ENCODE measurements around the gene IPPK.

Gene IPPK

DNA sequence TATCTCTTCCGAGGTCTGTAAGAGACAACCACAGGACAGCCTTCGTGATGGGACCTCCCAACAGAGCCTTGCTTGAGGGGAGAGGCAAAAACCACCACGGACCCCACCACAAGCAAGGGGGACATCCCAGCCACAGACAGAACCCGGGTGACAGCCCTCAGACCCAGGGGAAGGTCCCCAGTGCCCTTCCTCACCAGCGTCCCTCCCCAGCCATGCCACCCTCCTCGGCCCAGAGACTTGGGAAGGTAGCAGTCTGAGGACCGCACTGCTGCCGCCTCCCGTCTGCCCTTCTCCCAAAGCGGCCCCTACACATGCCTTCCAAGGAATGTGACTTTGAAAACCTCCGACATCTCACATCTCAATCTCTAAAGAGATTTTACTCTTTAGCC lies 13.4 kb downstream of the IPPK start:
- DNase-seq, result no peak

DNA sequence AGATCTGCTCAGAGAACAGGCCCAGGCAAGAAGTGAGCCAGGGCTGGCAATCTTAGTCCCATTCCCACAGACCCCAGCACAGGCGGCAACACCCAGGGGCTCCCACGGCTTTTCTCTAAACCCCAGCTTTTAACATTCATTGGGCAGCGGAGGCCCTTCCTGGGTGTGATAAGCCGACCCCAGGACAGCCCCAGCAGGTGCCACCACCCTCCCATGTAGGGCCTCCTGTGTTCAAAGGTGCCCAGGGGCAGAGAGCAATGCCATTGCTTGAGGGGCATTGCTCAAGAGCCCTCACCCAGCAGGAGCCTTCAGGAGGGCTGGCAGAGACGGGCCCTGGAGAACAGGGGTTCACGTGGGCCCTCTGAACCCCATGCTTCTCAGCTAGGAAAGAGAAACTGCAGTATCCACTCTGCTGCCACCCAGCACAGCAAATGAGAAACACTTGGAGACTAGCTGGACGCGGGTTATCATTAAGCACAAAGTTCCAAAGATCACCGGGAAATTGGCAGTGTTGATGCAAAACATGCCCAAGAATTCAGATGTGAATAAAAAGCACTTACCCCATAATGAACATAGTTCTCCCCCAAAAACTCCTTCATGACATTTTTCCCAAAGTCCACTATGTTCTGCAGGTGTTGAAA lies 13.9 kb downstream of the IPPK start:
- DNase-seq, result no peak

DNA sequence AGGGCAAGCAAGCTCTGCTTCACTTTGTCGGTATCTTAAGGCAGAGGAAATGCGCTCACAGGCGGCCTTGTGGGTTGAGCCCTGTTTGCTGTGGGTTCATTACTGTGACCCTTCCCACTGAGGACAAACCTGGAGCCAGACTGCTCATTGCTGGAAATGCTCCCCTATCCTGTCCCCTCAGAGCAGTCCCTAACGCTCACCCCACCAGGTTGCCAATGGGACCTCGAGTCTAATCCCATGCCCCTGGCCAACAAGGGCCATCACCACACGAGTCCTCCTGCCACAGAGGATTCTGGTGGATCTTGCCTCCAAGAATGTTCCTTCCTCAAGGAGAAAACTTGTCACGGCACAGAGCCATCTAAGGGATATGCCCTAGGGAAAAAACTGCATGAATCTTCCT lies 14.6 kb downstream of the IPPK start:
- no peak for DNase-seq

DNA sequence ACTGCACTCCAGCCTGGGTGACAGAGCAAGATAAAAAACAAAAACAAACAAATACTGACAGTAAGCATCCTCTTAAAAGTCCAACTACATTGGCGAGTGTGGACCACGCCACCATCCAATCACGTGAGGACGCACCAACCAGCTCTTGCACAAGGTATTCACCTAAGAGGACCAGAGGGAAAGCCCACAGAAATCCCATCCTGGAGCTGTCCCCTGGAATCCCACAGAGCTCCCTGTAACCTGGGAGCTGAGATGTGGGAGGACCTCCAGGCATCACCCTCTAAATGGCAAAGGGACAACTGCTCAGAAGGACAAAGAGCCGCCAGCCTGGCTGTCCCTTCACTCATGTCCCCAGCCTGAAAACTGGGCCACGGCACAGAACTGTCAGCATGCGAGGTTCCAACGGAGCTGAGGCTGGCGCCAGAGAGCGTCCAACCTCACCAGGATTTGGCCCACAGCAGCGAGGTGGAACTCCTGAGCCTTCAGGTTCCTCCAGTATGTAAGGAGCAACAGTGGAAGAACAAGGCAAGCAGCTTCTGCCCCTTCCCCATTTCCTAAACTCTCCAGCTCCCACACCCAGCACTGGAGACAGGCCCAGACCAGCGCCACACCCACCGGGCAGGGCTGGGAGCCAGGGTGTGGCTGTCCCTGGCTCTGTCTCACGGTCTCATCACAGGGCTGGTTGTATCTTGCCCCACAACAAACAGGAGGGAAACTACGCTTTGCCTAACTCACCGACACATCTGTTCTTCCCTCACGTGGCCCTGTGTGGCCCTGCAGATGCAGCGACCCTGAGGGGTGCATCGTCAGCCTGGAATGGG lies 15.2 kb downstream of the IPPK start:
- DNase-seq, result no peak

DNA sequence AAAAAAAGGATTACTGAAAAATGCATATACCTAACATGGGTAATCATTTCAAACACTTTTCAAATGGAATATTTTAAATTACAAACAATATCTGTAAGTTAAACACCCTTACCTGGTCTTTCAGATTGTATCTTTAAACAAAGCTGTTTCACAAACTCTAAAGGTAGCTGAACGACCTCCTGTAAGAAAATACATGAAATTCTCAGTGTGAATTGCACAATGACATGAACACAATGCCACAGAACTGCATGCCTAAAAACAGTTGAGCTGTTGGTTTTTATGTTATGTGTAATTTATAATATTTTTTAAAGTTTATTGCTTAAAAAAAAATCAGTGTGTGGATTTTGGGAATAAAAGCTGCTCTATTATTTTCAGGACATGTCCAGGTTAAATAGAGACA lies 17.5 kb downstream of the IPPK start:
- no peak for DNase-seq

DNA sequence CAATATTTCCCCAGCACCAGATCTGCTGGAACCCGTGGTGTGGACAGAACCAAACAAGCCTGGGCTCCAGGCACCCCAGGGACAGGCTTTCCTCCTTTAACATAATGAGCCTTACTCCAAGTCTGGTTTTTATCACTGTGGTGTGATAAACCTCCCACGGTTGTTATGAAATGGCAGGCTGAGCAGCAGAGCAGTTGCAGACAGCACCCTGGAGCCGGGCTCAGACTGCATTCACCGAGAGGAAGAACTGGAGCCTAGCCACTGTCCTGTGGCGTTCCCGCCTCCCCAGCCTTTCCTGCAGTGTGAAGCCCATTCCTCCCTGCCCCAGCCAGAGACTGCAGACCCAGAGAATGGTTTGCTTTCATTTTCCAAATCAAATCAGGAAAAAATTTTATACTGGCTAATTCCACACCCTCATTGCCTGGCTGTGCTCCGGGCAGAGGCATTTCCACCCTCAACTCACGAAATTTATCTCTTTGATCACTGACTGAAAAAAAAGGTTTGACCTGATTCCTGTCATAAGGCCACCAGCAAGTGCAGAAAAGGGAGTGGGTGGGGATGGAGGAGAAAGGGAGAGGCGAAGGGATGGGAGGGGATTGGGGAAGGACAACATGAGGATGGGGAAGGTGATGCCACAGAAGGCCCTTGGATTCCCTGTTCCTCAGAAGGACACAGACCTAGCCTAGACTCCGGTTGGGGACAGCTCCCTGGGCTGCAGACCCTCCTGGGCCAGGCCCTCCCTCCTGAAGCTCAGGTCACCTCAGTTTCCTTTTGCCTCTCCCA lies 18.9 kb downstream of the IPPK start:
- no peak for DNase-seq

DNA sequence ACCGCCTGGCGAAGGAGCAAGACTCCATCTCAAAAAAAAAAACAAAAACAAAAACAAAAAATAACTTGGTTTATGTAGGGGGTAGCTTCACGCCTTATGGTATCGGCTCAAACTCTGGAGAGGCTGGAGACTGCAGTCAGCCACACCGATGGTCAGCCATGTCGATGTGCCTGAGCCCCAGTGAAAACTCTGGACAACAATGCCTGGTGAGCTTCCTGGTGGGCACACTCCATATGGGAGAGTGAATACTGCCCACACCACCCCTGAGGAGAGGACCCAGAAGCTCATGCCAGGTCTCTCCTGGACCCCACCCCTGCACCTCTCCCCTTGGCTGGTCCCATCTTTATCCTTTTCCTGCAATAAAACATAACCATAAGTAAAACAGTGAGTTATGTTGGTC lies 19.6 kb downstream of the IPPK start:
- DNase-seq, result no peak

DNA sequence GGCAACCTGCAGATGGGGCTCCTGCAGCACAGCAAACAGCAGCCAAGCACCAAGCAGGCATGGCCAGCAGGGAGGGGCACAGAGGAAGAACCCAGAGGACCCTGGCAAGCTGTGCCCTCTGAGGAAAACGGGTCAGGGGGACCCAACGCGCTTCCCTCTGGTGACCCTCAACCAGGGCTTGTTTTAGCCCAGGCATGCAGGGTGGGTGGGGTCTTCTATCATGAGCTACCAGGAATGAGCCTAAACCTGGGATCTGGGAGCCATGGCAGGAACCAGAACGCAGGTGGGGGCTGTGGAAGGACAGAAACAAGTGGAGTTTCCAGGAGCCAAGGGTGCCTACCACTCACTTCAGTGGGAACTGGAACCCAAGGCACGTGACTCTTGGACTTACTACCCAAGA lies 20.9 kb downstream of the IPPK start:
- no peak for DNase-seq

DNA sequence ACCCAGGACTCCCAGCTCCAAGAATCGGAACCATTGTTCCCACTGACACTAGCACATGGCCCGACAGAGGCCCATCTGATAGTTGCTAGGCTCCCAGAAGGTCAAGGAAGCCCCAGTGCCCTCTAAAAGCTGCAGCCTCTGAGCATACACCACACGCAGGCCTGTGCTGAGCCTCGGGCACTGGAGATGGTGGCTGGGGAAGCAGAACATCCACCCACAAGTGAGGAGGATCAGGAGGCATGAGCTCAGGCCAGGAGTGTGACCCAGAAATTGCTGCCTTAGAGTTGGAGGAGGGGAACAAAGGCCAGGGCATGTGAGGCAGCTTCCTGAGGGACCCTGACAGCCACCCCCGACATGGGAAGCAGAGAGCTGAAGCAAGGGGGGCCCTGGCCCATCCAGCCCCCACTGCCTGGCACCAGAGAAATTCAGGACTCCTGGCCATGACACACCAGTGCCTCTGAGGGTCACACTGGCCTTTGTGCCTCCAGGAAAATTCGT lies 21.4 kb downstream of the IPPK start:
- DNase-seq, result no peak

DNA sequence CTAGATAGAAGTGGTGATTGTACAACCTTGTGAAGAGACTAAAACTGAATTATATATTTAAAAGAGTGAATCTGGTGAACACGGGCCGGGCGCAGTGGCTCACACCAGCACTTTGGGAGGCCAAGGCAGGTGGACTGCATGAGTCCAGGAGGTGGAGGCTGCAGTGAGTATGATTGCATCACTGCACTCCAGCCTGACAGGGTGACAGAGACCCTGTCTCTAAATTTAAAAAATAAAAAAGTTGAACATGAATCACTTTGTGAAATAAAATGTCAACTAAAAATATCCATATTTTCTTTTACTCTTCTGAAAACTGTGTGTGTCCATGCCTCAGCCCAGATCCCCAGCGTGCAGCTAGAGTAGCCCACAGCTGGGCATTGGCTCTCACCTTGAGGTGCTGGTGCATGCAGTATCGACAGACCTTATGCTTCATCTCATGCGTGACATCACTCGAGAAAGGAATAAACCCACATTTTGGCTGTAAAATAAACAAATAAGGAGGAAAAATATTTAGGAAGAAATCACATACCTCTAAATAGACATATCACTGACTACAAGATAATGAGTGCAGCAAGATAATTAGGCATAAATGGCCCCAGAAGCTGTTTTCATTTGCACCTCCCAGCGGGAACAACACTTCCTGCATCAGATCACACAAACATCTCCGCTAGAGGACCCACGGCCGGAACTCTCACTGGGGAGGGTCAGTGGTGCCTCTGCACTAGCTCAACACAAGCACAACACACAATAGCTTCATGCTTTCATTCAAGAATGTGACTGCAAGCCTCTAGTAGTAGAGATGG lies 22.1 kb downstream of the IPPK start:
- DNase-seq, result no peak

DNA sequence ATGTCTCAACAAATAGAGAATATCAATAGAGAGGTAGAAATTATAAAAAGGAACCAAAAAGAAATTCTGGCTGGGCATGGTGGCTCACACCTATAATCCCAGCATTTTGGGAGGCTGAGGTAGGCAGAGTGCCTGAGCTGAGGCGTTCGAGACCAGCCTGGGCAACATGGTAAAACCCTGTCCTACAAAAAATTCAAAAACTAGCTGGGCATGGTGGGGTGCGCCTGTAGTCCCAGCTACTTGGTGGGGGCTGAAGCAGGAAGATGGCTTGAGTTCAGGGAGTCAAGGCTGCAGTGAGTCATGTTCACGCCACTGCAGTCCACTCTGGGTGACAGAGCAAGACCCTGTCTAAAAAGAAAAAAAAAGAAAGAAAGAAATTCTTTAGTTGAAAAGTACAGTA lies 24.9 kb downstream of the IPPK start:
- DNase-seq, result no peak

DNA sequence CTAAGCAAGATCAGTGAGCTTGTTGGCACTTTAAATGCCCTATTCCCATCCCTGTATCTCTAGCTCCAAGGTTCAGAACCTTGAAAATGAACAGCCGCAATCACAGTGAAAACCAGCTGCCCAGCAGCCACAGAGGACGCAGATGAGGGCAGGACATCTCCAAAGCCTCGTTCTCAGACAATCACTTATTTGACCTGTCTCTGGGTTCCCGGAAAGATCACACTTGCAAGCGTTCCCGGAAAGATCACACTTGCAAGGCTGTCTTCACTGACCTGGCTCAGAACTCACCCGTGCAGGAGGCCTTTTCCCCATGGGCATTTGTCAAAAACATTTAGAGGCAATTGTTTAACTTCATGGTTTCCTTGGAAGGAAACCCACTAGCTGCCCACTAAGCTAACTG lies 25.7 kb downstream of the IPPK start:
- DNase-seq, result no peak

DNA sequence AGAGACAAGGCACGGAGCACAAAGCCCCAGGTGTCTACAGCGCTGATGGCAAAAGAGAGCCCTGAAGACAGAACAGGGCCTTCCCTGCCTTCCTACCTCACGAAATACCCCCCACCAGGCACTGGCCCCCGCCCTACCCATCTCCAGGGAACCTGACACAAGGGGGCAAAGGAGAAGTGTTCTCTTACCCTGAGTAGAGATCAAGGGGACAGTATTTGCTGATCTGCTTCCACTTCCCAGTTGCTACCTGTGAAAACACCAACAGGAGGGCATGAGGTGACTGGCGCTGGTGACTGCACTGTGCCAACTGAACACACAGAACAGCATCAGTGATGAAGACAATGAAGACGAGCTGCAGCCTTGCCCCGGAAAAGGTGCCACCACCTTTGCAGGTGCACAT lies 27.4 kb downstream of the IPPK start:
- no peak for DNase-seq

DNA sequence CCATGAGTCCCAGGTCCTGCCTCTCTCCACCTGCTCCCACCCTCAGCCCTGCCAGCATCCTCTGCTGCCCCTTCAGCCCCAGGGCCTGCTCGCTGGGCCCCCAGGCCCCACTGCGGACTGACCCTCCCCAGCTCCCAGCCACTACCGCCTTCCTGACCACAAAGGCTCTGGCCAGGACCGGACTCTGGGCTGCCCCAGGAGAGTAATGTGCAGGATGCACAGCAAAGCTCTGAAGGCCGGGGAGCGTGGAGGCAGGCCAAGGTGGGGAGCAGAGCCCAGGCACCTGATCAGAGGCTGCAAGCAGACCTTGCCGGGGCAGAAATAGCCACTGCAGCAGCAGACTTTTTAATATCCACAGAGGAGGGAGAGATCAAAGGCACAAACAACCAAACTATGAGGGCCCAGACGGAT lies 27.9 kb downstream of the IPPK start:
- no peak for DNase-seq

DNA sequence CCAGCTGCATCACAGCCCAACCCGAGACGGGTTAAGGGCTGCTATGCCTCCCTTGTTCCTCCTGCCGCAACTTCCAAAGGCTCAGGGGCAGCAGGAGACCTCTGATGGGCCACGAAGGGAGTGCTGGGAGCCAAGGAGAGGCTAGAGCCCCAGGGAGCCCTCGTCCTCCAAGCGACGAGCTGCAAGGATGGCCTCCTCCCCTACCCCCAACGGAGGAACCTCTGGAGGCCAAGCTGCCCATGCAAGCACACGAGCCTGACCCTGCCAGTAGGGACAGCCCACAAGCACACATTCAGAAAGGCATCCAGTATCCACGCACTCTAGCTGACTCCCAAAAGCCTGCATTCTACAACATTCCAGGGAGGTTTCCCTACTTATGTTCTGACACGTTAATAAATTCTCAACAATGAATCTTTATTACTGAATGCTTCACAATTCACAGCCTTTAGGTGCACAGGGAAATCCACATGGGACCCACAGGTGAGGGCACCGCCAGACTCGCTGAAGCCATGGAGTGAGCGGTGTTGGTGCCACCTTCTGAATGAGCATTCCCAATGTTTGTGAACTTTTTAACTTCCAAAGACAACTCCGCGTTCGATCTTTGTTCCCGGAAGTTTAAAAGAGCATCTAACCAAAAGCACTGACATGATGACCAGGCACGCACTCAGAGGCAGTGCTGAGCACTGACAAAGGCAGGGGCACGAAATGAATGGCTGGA lies 28.7 kb downstream of the IPPK start:
- no peak for DNase-seq

DNA sequence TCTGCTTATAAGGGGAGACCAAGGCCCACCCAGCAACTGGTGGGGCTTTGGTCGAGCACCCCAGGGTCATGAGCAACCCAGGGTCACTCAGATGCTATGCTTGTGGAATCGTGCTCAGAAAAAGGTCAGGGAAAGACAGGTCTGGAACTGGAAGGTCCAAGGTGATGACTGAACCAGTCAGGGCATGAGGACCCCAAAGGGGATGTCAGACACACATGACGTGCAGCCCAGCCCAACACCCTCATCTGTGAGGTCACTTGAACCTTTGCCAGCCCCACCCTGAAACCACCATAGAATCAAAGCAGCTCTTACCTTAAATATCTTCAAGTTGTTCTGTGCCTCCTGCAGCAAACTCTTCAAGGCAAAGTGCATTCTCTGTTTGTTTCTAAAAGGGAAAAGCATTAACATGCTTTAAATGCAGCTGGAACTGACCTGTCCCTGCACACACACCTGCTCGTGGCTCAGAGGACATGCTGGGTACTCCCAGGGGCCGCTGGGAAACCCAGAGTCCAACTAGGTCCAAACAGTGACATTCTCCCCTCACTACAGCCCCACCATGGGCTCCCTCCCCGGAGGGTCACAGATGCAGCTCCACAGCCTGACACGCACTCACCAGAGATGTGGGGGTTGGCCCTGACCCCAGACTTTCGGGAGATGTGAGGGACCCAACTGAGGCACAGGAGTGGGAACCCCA lies 29.4 kb downstream of the IPPK start:
- no peak for DNase-seq

DNA sequence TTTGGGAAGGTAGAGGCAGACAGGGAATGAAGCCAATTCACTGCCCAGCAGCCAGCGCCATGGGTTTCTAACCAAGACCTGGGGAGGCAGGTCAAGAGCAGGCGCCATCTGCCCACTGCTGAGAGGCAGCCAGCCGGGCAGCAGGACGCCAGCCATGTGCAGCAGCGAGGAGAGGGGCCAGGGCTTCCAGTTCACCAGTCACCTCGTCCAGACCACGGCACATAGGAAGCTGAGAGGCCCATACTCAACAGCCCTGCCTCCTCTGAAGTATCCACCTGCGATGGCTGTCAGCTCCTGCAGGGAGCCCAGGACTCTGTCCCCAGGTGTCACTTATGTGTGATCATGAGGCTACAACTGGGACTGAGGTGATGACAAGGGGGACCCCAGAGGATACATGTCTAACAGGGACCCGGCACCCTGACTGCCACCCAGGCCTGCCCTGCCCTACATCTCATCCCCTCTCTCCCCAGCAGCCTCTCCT lies 30.1 kb downstream of the IPPK start:
- DNase-seq, result no peak

DNA sequence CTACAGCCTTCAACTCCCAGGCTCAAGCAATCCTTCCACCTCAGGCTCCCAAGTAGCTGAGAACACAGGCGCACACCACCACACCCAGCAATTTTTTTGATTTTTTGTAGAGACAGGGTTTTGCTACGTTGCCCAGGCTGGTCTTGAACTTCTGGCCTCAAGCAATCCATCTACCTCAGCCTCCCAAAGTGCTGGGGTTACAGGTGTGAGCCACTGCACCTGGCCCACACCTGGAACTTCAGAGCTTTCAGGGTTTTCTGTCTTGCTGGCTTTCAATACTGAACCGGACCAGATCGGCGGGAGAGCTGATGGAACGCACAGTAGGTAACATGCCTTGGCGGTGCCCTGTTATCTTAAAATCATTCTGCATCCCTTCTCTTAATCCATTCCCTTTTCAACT lies 30.8 kb downstream of the IPPK start:
- DNase-seq, result no peak

DNA sequence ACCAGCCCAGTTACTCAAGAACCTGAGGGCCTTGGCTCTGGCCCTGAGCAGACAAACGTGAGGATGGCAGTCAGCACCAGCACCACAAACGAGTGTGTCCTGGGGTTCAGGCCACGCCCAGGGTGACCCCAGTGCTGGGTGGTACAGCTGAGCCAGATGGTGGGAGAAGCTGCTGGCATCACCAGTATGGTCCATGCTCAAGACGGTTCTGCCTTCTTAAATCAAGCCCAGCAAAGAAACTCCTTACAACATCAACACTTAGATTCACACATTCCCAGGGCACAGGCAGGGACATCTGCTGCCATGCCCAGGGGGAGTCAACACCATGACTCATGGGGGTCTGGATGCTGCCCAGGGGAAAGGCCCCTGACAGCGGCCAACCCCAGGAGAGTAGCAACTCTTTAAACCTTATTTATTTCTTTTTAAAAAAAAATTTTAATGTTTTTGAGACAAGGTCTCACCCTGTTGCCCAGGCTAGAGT lies 31.3 kb downstream of the IPPK start:
- no peak for DNase-seq

DNA sequence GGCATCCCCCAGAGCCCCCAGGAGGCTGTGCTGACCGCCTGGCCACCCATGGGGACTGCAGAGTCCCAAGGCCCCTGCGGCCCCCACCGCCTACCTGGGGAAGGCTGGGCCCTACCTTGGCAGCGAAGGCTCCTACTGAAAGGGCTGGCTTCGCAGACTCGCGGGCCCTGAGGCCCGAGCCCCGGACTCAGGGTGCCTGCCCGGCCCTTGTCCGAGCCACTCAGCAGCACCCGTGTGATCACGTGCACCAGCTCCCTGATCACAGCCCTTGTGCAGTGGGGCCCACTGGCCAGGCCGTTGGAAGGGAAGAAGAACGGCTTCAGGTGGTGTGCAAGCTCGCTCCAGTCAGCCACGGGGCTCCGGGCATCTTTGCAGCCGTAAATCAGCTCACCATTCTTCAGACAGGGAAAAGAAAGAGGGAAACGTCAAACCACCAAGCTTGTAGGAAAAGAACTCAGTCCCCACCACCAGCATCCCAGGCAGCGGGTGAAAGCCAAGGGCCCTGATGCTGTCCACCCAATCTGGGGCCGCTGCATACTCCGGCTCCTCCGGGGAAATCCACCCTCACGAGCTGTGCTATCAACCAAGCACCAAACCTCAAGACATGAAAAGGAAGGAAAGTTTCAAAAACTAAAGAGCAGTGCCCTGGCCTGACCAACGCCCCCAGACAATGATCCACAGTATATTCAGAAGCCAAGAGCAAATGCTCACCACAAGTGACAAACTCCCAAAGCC lies 31.9 kb downstream of the IPPK start:
- no peak for DNase-seq
